Keratinocyte (primary cell): ENCODE results near the gene FRS3. TPM values are rescaled to one million over a fixed set of nuclear protein-coding genes. Genes with fewer than 3 reads are reported as not detected.

Experiments
- DNase-seq: peaks from one replicate; pipeline ENCODE4 v3.0.0-alpha.2; 2011; ENCODE audit warnings: low read depth, missing footprints, low spot score
- FAIRE-seq: peaks from 2 replicates; lab custom pipeline; 2011; peaks lifted over from hg19 to GRCh38; lab: Jason Lieb, UNC
- H2AFZ ChIP-seq: 2 replicates; pipeline ENCODE4 v1.6.0; 2012; ENCODE audit warnings: low read length, control low read depth, inconsistent platforms; ENCODE audit not compliant: control insufficient read depth
- H3K27ac ChIP-seq: 2 replicates; pipeline ENCODE4 v1.5.1; 2011; ENCODE audit warnings: low read length; ENCODE audit not compliant: control insufficient read depth, insufficient read depth
- H3K27me3 ChIP-seq: 3 replicates; pipeline ENCODE4 v1.6.0; 2011; ENCODE audit warnings: low read length; ENCODE audit not compliant: control insufficient read depth, insufficient read depth; ENCODE audit errors: extremely low read depth
- H3K36me3 ChIP-seq, 2 experiments: 2 replicates in 1 of 2; 3 replicates in 1 of 2; pipeline ENCODE4 v1.5.1; 2011; ENCODE audit warnings: low read length in 2 of 2, mild to moderate bottlenecking in 1 of 2; ENCODE audit not compliant: control insufficient read depth in 2 of 2, insufficient read depth in 2 of 2; ENCODE audit errors: extremely low read depth in 1 of 2
- H3K4me1 ChIP-seq: 3 replicates; pipeline ENCODE4 v1.5.1; 2011; ENCODE audit warnings: low read length; ENCODE audit not compliant: control insufficient read depth, insufficient read depth; ENCODE audit errors: extremely low read depth
- H3K4me2 ChIP-seq: 3 replicates; pipeline ENCODE4 v1.6.0; 2011; ENCODE audit warnings: low read depth, low read length; ENCODE audit not compliant: control insufficient read depth, insufficient read depth; ENCODE audit errors: extremely low read depth
- H3K4me3 ChIP-seq, 3 experiments: fragments of 200-600 bp in 1 of 3; sonication (generic) in 1 of 3; 2 replicates in 2 of 3; 3 replicates in 1 of 3; pipeline ENCODE4 v1.5.1; 2011 to 2016; ENCODE audit warnings: low read length in 3 of 3, mild to moderate bottlenecking in 3 of 3, control low read depth in 2 of 3, inconsistent platforms in 1 of 3, low read depth in 1 of 3, mixed read lengths in 1 of 3, mixed run types in 1 of 3, moderate library complexity in 1 of 3; ENCODE audit not compliant: control insufficient read depth in 2 of 3, insufficient read depth in 2 of 3; ENCODE audit errors: extremely low read depth in 1 of 3
- H3K79me2 ChIP-seq: 2 replicates; pipeline ENCODE4 v1.6.0; 2012; ENCODE audit warnings: low read length; ENCODE audit not compliant: control insufficient read depth, insufficient read depth
- H3K9ac ChIP-seq: 3 replicates; pipeline ENCODE4 v1.6.0; 2011; ENCODE audit warnings: low read length; ENCODE audit not compliant: control insufficient read depth, insufficient read depth; ENCODE audit errors: extremely low read depth
- H3K9me1 ChIP-seq: 3 replicates; pipeline ENCODE4 v1.6.0; 2011; ENCODE audit warnings: low read length; ENCODE audit not compliant: control insufficient read depth, insufficient read depth; ENCODE audit errors: extremely low read depth
- H3K9me3 ChIP-seq: 2 replicates; pipeline ENCODE4 v1.5.1; 2012; ENCODE audit warnings: low read depth, low read length; ENCODE audit not compliant: control insufficient read depth
- H4K20me1 ChIP-seq: 3 replicates; pipeline ENCODE4 v1.6.0; 2011; ENCODE audit warnings: low read length; ENCODE audit not compliant: control insufficient read depth, insufficient read depth; ENCODE audit errors: extremely low read depth
- CTCF ChIP-seq, 3 experiments: IDR thresholded peaks in 1 of 3; conservative IDR thresholded peaks in 1 of 3; optimal IDR thresholded peaks in 1 of 3; 2 replicates in 2 of 3; 3 replicates in 1 of 3; pipeline versions ENCODE3 to v1.5.1; 2011; ENCODE audit warnings: low read length in 3 of 3, mild to moderate bottlenecking in 3 of 3, moderate library complexity in 2 of 3, control low read depth in 1 of 3, inconsistent platforms in 1 of 3; ENCODE audit not compliant: insufficient read depth in 2 of 3; ENCODE audit errors: extremely low read depth in 1 of 3
- EZH2 ChIP-seq: IDR thresholded peaks from one replicate; pipeline ENCODE4 v1.6.1; 2012; ENCODE audit warnings: inconsistent platforms, mild to moderate bottlenecking, low read length, moderate library complexity
- dilution Hi-C: fragments of 300-500 bp; cut with MboI; formaldehyde crosslinking; loops from one replicate; pipeline ENCODE4 v1.7.0; 2020; ENCODE audit warnings: low sequenced_read_pairs; ENCODE audit not compliant: extremely low pct_ligation_motif_present
- polyA plus RNA-seq, 5 experiments: library from polyadenylated mRNA; depleted of rRNA in 3 of 5; stranded (reverse) in 3 of 5; stranded (forward) in 1 of 5; unstranded in 1 of 5; fragments of >200 nt; gene quantifications; 1 replicate in 1 of 5; 2 replicates in 3 of 5; 3 replicates in 1 of 5; pipeline versions ENCODE4 v1.2.1 to v1.2.3, GENCODE V29; 2011 to 2012; ENCODE audit warnings: missing spikeins in 2 of 5, low read depth in 1 of 5, low replicate concordance in 1 of 5

The FRS3 gene
- polyA plus RNA-seq, 1 donor (not counting 4 experiments of a cell fraction or from before 2014, with no cell fraction given), result 2.0 TPM

- TF ChIP-seq CTCF (optimal IDR thresholded peaks at IDR 0.05 in 1 of 3, IDR thresholded peaks at IDR 0.05 in 1 of 3, conservative IDR thresholded peaks at IDR 0.05 in 1 of 3; ENCODE audit: extremely low read depth in 1 of 3, insufficient read depth in 2 of 3, low read length in 3 of 3) (no peak), EZH2 (no peak)
- Histone ChIP-seq H4K20me1 (no peaks in the 10 kb centered on the region), H3K27me3 (no peaks in the 10 kb centered on the region), H3K4me3 (no peak overlapping the region), H3K9me3 (no peaks in the 10 kb centered on the region), H2AFZ (no peak overlapping the region), H3K27ac (no peak overlapping the region), H3K4me1 (peaks cover 18% of the 10 kb centered on the region), H3K36me3 (no peaks in the 10 kb centered on the region), H3K9ac (no peak overlapping the region), H3K79me2 (no peaks in the 10 kb centered on the region), H3K4me2 (no peak overlapping the region), H3K9me1 (no peaks in the 10 kb centered on the region)
- DNase-seq (no peak), FAIRE-seq (no peak)
- dilution Hi-C loops, result no loop called here
Observed at GRCh38 chr6:41763470-41763869, 16.2 kb downstream of the FRS3 start.

- FAIRE-seq (no peak), DNase-seq (no peak)
- H3K27me3 ChIP-seq, result no peaks in the 10 kb centered on the region
- no peak overlapping the region for H2AFZ ChIP-seq
- dilution Hi-C loops, result no loop called here
- no peaks in the 10 kb centered on the region for H3K4me1 ChIP-seq
- no peak overlapping the region for H3K4me3 ChIP-seq
- H3K4me2 ChIP-seq, result no peak overlapping the region
- no peaks in the 10 kb centered on the region for H3K79me2 ChIP-seq
- H3K27ac ChIP-seq, result no peak overlapping the region
- no peaks in the 10 kb centered on the region for H3K36me3 ChIP-seq
- no peaks in the 10 kb centered on the region for H3K9me1 ChIP-seq
- H3K9me3 ChIP-seq, result no peaks in the 10 kb centered on the region
- TF ChIP-seq EZH2 (no peak), CTCF (optimal IDR thresholded peaks at IDR 0.05 in 1 of 3, IDR thresholded peaks at IDR 0.05 in 1 of 3, conservative IDR thresholded peaks at IDR 0.05 in 1 of 3; ENCODE audit: extremely low read depth in 1 of 3, insufficient read depth in 2 of 3, low read length in 3 of 3) (no peak)
- no peak overlapping the region for H3K9ac ChIP-seq
- no peaks in the 10 kb centered on the region for H4K20me1 ChIP-seq
Observed at GRCh38 chr6:41759905-41760579, 19.7 kb downstream of the FRS3 start.
